Ishikawa (cell line): ENCODE data around the gene KCNT1.

Source experiments
- CEBPB ChIP-seq: IDR thresholded peaks from 2 replicates; pipeline ENCODE4 v1.6.1; 2012
- CREB1 ChIP-seq: IDR thresholded peaks from 2 replicates; pipeline ENCODE4 v1.6.1; 2012; ENCODE audit warnings: low read depth
- EGR1 ChIP-seq: IDR thresholded peaks from 2 replicates; pipeline ENCODE4 v1.6.1; 2012
- EP300 ChIP-seq: IDR thresholded peaks from 2 replicates; pipeline ENCODE4 v1.6.1; 2012; ENCODE audit warnings: borderline replicate concordance
- FOXM1 ChIP-seq: IDR thresholded peaks from 2 replicates; pipeline ENCODE4 v1.6.1; 2012; ENCODE audit warnings: low read depth, borderline replicate concordance
- MAX ChIP-seq: IDR thresholded peaks from 2 replicates; pipeline ENCODE4 v1.6.1; 2012
- NFIC ChIP-seq: IDR thresholded peaks from 2 replicates; pipeline ENCODE4 v1.6.1; 2012
- RAD21 ChIP-seq: IDR thresholded peaks from 2 replicates; pipeline ENCODE4 v1.6.1; 2012; ENCODE audit warnings: low read depth
- REST ChIP-seq: IDR thresholded peaks from 2 replicates; pipeline ENCODE4 v1.6.1; 2012; ENCODE audit warnings: low read depth, mild to moderate bottlenecking
- TAF1 ChIP-seq: IDR thresholded peaks from 2 replicates; pipeline ENCODE4 v1.6.1; 2012; ENCODE audit warnings: low read depth, mild to moderate bottlenecking
- TCF12 ChIP-seq: IDR thresholded peaks from 2 replicates; pipeline ENCODE4 v1.6.1; 2012; ENCODE audit warnings: low read depth
- TEAD4 ChIP-seq: IDR thresholded peaks from 2 replicates; pipeline ENCODE4 v1.6.1; 2012
- USF1 ChIP-seq: IDR thresholded peaks from 2 replicates; pipeline ENCODE4 v1.6.1; 2012
- YY1 ChIP-seq: IDR thresholded peaks from 2 replicates; pipeline ENCODE4 v1.6.1; 2012; ENCODE audit warnings: low read depth
- ZBTB7A ChIP-seq: IDR thresholded peaks from 2 replicates; pipeline ENCODE4 v1.6.1; 2012; ENCODE audit warnings: low read depth

KCNT1 gene

GRCh38 chr9:135661816-135662560 lies 40.0 kb upstream of the KCNT1 start:
- no peak for TF ChIP-seq MAX
- TF ChIP-seq EGR1, result no peak
- no peak for TF ChIP-seq TAF1
- TF ChIP-seq CREB1, result no peak

- TF ChIP-seq CREB1 (no peak), CEBPB (no peak), ZBTB7A (no peak), FOXM1 (no peak), MAX (no peak), USF1 (no peak), TCF12 (no peak), RAD21 (no peak), EGR1 (no peak), NFIC (no peak), EP300 (no peak), TAF1 (no peak), TEAD4 (no peak), REST (no peak)
Observed at GRCh38 chr9:135662758-135663450, 39.1 kb upstream of the KCNT1 start, which contains the start of gene LCN9. Gene LCN9, plus strand, starts transcription at chr9:135663309. Its CDS starts 13 bp downstream, at chr9:135663322.

GRCh38 chr9:135663451-135663770 lies 38.6 kb upstream of the KCNT1 start:
- TF ChIP-seq CEBPB (no peak), FOXM1 (no peak), USF1 (no peak), TEAD4 (no peak), TAF1 (no peak), YY1 (no peak), MAX (no peak), TCF12 (no peak), EGR1 (no peak), NFIC (no peak)

GRCh38 chr9:135663857-135664256 lies 38.1 kb upstream of the KCNT1 start:
- TF ChIP-seq CREB1, result no peak
- TF ChIP-seq USF1, result no peak
- no peak for TF ChIP-seq EP300
- no peak for TF ChIP-seq REST
- no peak for TF ChIP-seq CEBPB
- no peak for TF ChIP-seq TCF12

GRCh38 chr9:135664266-135664665 lies 37.7 kb upstream of the KCNT1 start:
- TF ChIP-seq USF1 (no peak), TCF12 (no peak), FOXM1 (no peak), ZBTB7A (no peak), CREB1 (no peak), NFIC (no peak), TEAD4 (no peak), MAX (no peak), EP300 (no peak), YY1 (no peak), RAD21 (no peak), TAF1 (no peak), CEBPB (no peak), REST (no peak), EGR1 (no peak)
